HG02678 (cell line): ENCODE data around the gene ULK4.
"Not testable (repeated sequence)": the region's sequence is repeated elsewhere in the genome, so short reads cannot be mapped to it uniquely, and the experiment has no call there.

Source experiments
- ATAC-seq: cut with Tn5 transposase; IDR thresholded peaks from one replicate; pipeline ENCODE4 v1.9.1; 2021; ENCODE audit warnings: mild to moderate bottlenecking, moderate library complexity; ENCODE audit not compliant: unreplicated experiment

ULK4 gene

GRCh38 chr3:41508063-41508696 is 453.7 kb downstream of the ULK4 start:
- no peak for ATAC-seq

DNA sequence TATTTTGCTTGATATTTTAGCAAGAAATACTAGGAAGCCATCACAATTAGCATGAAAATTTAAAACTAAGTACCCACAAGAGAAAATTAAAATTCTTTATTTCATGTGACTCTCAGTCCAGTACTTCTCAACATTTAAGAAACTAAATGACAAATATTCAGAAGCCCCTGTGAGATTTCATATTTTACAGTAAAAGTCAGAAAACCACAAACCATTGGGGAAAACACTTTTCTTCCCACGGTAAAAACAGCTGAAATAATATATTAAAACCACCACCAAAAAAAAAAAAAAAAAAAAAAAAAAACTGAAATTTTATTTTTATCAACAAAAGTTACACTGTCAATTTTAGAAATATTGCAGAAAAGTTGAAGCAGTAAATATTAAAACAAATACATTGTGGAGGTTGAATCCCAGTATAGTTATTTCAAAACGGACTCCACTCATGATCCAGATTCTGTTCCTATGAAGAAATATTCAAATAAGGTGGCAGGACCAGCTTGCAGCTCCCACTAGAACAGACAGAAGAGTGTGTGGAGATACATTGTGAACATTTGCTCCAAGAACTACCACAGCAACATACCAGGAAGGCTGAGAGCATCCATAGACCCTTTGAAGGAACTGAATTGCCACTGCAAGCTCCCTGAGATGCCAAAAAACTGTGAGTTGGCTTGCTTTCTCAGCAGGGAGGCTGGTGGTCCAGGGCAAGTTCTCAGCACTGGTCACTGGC is 454.4 kb downstream of the ULK4 start:
- ATAC-seq = no peak

GRCh38 chr3:41503998-41504623 is 457.8 kb downstream of the ULK4 start:
- no peak for ATAC-seq

- no peak for ATAC-seq
These were observed 459.4 kb downstream of the ULK4 start for GRCh38 chr3:41502481-41502880.

- ATAC-seq = no peak
These were observed 459.9 kb downstream of the ULK4 start for GRCh38 chr3:41502023-41502422.

GRCh38 chr3:41498847-41499246 is 463.1 kb downstream of the ULK4 start:
- no peak for ATAC-seq

DNA sequence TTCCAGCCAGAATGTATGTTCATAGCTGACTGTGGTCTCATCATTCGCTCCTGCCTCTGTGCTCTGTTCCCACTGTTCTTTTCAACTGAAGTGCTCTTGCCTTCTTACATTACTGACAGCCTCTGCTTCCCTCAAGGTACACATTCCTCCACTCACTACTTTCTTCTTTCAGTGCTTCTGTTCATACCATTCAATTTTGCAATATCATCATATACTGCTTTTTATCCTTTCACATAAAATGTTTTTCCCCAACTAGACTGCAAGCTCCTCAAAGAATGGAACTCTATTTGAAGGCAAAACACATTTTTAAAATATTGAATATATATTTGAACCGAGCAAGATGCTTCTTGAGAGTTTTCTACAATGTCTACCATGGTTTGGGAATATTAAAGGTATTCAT is 471.5 kb downstream of the ULK4 start:
- ATAC-seq = no peak

GRCh38 chr3:41489231-41489630 is 472.7 kb downstream of the ULK4 start:
- no peak for ATAC-seq

- ATAC-seq = no peak
These were observed 473.4 kb downstream of the ULK4 start for GRCh38 chr3:41488501-41488900.

GRCh38 chr3:41485484-41485883 is 476.4 kb downstream of the ULK4 start:
- no peak for ATAC-seq

- ATAC-seq = no peak
These were observed 479.8 kb downstream of the ULK4 start for GRCh38 chr3:41482134-41482533.

DNA sequence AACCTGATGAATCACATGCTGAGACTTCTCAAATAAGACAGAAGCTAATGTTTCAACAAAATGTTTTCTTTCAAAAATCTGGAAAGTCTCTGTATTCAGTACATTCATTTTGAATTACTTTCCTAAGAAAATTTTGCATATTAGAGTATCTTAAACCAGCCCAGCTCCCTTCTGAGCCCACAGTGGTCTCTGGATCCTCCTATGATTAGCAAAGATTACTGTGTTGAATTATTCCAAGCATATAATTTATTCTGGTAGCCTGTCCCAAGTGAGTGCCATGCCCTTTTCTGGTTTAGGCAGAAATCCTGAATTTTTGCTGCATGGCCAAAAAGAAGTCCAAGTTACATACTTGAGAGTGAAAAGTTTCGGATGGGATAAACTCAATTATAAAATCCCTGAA is 483.6 kb downstream of the ULK4 start:
- ATAC-seq = no peak

DNA sequence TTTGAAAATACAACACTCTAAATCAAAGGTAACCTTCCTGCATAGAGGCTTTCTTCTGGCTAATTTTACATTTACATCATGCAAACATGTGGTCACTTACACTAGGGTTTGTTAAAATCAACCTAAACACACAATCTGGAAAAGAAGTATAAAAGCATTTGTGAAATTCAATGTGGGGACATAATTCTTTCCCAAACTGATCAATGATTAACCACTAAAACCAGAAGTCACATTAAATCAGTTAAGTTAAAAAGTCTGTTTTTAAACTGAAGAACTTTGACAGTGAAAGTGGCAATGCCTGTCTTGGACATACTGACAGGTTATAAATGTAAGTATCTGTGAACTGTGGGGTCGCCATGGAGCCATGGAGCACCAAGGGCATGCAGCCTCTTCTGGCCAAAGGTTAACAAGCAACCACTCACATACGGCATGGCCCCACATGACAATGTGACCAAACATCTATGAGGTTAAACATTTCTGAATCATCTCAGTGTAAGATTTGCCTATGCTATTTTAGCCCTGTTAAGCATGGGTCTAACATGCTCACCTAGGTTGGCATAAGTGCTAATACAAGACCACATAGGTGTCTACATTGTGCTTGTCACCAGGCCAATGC is 484.4 kb downstream of the ULK4 start:
- no peak for ATAC-seq

- no peak for ATAC-seq
These were observed 492.8 kb downstream of the ULK4 start for GRCh38 chr3:41469083-41469482.

DNA sequence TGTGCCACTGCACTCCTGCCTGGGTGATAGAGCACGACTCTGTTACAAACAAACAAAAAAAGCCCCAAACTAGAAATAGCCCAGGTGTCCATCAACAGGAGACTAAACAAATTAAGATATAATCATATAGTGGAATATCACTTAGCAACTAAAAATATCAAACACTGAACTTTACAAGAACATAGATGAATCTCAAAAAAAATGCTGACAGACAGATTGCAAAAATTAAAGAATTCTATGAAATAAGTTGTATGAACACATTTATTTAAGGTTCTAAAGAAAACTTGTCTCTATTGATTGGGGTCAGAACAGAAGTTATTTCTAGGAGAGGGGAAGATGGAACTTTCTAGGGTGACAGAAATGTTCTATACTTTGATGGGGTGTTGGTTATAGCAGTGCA is 494.4 kb downstream of the ULK4 start:
- no peak for ATAC-seq

GRCh38 chr3:41464858-41465257 is 497.0 kb downstream of the ULK4 start:
- no peak for ATAC-seq

DNA sequence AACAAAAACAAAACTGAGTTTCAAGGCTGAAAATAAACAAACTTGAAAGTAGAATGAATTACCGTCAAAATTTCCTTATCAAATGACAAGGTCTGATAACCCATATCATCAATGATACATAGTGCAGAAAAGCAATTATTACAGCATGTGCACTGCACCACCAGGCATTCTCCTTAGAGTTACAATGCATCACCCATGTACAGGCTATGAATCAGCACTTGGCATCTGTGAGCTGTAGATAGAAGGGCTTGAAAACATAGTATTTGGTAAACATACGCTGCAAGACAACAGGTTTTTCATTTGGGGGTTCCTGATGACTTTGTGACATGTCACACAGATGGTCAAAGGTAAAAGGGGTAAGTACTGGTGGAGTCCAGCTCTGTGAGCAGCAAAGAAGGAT is 497.5 kb downstream of the ULK4 start:
- ATAC-seq = no peak

DNA sequence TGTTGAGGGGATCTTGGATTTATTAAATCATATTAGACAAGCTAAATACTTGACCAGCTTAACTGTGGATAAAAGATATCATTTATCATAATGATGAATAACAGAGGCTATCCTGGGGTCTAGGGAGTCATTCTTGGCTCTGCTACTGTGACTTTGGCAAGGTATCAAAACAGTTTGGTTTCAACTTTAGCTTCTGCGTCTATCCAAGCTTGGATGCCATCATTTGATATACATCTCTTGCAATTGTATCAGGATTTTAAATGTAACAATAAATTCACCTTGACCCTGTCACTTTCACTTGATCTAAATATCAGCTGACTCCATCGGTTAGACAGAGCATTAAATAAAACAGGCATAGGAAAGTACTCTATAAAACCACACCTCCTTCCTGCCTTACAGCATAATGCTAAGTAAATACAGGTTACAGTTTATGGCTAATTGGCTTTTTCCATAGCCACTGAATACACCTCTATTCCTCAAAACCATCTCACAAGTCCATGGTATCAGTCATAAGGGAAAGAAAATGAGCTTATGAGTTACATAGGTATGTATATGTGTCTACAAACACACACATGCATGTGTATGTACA is 499.7 kb downstream of the ULK4 start:
- ATAC-seq = no peak

DNA sequence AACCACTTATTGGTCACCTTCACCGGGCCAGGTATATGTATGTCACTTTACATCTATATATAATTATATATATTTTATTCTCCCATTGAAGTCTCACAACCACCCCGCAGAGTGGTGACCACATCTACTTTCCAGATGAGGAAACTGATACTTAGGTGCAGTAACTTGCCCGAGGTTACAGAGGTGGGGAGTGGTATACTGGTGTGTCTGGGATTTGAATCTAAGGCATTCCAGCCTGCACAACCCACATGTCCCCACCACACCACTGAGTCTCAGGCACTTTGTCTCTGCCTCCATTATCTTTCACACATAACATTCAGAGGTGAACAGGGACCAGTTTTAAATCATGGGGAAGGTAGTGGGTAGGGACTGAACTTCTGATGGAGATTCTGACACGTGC is 501.2 kb downstream of the ULK4 start:
- no peak for ATAC-seq

DNA sequence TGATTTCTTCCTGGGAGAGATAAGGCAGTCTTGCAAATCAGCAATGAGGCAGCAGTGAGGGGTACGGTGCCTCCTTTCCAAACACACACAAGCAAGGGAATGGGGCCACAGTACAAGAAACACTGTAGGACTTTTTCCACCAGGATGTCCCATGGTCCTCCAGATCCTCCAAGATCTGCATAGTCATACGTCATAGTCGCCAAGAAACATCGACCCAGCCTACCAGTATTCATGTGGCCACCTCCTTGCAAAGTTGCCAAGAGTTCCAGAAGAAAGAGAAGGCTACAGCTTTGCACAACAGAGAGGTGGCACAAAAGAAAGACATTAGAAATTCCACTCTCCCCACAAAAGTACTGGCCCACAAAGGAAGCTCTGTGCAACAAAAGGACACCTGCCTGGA is 504.7 kb downstream of the ULK4 start:
- ATAC-seq = no peak

DNA sequence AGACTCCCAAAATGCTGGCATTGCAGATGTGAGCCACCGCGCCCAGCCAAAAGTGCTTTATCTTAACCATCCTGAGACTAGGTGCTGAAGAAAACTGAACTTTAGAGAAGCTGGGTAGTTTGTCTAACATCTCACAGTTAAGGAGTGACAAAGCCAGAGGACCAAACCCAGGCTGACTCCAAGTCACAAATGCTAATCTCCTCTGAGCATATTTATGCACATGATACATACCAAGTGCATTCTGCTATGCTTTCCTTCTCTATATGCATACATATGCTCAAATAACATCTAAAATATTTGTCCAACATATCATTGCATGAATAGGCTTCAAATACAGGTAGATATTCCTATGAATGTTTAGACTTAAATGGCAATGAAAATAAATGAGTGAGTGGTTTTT is 505.7 kb downstream of the ULK4 start:
- no peak for ATAC-seq

- not testable (repeated sequence) for ATAC-seq
These were observed 508.3 kb downstream of the ULK4 start for GRCh38 chr3:41453618-41454017.
